ENCODE data around the gene IZUMO1R.

The IZUMO1R gene

DNA sequence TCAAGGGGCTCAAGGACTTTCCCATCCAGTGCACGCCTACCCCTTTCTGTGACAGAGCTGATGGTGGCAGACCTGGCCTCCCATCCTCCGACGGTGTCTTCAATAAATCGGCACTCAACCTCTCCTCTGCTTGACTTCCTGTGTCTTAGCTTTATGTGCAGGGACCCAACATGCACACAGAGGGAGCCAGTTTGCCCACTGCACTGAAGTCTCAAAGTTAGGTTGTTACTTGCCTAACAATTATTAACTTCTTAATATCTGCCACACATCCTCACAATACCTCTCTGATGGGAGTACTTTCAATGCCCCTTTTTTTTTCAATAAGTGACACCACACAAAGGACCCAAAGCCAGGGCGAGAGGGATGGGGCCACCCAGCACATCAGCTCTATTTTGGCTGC, 3.6 kb downstream of the IZUMO1R start:
- TF ChIP-seq CTCF (IDR thresholded peaks at IDR 0.05; ENCODE audit: low read depth, low read length) = no peak
- no peak for DNase-seq (ENCODE audit: extremely low read depth, low read depth)

GRCh38 chr11:94309757-94310156, 5.4 kb downstream of the IZUMO1R start:
- DNase-seq (ENCODE audit: extremely low read depth, low read depth) = no peak
- TF ChIP-seq CTCF (IDR thresholded peaks at IDR 0.05; ENCODE audit: low read depth, low read length) = no peak

DNA sequence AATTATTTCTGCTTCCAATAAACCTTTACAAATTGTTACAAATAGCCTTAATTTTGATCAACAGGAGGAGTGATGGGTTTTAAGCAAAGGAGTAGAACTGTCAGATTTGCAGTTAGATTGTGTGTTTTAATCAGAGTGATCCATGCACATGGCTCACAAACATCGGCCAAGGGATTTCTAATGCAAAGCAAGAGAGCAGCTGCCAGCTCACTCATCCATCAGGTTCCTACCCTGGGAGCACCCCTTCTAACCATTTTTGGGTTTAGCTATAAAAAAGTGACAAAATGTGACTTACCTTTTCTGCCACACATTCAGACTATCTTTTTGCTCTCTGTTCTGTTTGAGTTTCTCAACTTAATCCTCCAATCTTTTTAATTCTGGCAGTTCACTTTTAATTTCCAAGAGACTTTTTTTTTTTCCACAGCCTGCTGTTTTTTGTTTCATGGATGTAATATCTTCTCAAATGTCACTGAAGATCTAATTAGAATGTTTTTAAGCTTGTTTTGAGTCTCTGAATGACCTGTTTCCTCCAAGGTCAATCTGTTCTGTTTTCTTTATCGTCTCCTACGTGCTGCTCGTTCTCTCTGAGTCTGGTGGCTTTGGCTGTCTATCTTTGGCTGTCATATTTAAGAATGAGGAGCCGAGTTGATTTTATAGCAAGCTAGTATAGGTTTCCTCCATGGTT, 6.0 kb downstream of the IZUMO1R start:
- no peak for DNase-seq (ENCODE audit: extremely low read depth, low read depth)
- no peak for TF ChIP-seq CTCF (IDR thresholded peaks at IDR 0.05; ENCODE audit: low read depth, low read length)

GRCh38 chr11:94312339-94312738, 8.0 kb downstream of the IZUMO1R start:
- no peak for TF ChIP-seq CTCF (IDR thresholded peaks at IDR 0.05; ENCODE audit: low read depth, low read length)
- no peak for DNase-seq (ENCODE audit: extremely low read depth, low read depth)

DNA sequence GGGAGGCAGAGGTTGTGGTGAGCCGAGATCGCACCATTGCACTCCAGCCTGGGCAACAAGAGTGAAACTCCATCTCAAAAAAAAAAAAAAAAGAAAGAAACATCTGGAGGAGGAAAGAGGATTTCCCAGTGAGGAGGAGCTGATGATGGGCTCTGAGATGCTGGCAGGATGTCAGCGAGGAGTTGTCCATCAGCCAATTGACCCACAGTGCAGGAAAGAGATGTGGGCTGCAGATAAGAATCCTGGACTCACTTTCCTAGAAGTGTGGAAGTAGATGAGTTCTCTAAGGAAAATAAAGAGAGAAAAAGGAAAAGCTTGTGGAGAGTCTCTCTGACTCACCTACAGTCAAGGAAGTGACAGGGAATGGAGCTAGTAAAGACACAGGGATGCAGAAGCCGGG, 9.7 kb downstream of the IZUMO1R start:
- no peak for DNase-seq (ENCODE audit: extremely low read depth, low read depth)
- TF ChIP-seq CTCF (IDR thresholded peaks at IDR 0.05; ENCODE audit: low read depth, low read length) = no peak

GRCh38 chr11:94315664-94316063, 11.3 kb downstream of the IZUMO1R start:
- TF ChIP-seq CTCF (IDR thresholded peaks at IDR 0.05; ENCODE audit: low read depth, low read length) = no peak
- DNase-seq (ENCODE audit: extremely low read depth, low read depth) = peak; percentile 32

- DNase-seq (ENCODE audit: extremely low read depth, low read depth) = no peak
- TF ChIP-seq CTCF (IDR thresholded peaks at IDR 0.05; ENCODE audit: low read depth, low read length) = no peak
Measured at GRCh38 chr11:94322501-94322900, 18.1 kb downstream of the IZUMO1R start.

All from AG09319 (cell line).